CD14-positive monocyte (primary cell): ENCODE results near the gene OSBPL10. TPM values are rescaled to one million over a fixed set of nuclear protein-coding genes. Genes with fewer than 3 reads are reported as not detected.

ENCODE experiments used
- DNase-seq, 3 donors: peaks; one replicate each; pipeline ENCODE4 v3.0.0-alpha.2; 2011 to 2022
- H2AFZ ChIP-seq: 2 replicates; pipeline ENCODE4 v1.6.0; 2012; ENCODE audit warnings: mild to moderate bottlenecking, low read depth, low read length, inconsistent platforms; ENCODE audit not compliant: insufficient read depth, poor library complexity, severe bottlenecking
- H3K27ac ChIP-seq, 2 donors: 1 replicate in 1 of 2; 2 replicates in 1 of 2; pipeline ENCODE4 v1.5.1; 2012 to 2013; ENCODE audit warnings: low read length in 2 of 2, control low read depth in 1 of 2, inconsistent platforms in 1 of 2, low read depth in 1 of 2, mild to moderate bottlenecking in 1 of 2
- H3K27me3 ChIP-seq, 2 donors: one replicate each; pipeline versions ENCODE4 v1.6.0 to v1.6.1; 2011 to 2013; ENCODE audit warnings: low read length in 2 of 2; ENCODE audit not compliant: control insufficient read depth in 2 of 2, insufficient read depth in 2 of 2
- H3K36me3 ChIP-seq, 2 donors: replicated peaks in 1 of 2; 1 replicate in 1 of 2; 2 replicates in 1 of 2; pipeline versions ENCODE4 v1.5.1 to v1.6.1; 2012 to 2013; ENCODE audit warnings: low read length in 2 of 2, control low read depth in 1 of 2, inconsistent platforms in 1 of 2, mild to moderate bottlenecking in 1 of 2; ENCODE audit not compliant: insufficient read depth in 2 of 2, control insufficient read depth in 1 of 2
- H3K4me1 ChIP-seq, 2 donors: 1 replicate in 1 of 2; 2 replicates in 1 of 2; pipeline versions ENCODE4 v1.5.1 to v1.6.1; 2012 to 2013; ENCODE audit warnings: low read length in 2 of 2, control low read depth in 1 of 2, inconsistent platforms in 1 of 2, mild to moderate bottlenecking in 1 of 2, moderate library complexity in 1 of 2; ENCODE audit not compliant: insufficient read depth in 2 of 2, control insufficient read depth in 1 of 2
- H3K4me2 ChIP-seq: replicated peaks from 2 replicates; pipeline ENCODE3; 2012; ENCODE audit warnings: low read length, moderate library complexity, mild to moderate bottlenecking; ENCODE audit not compliant: poor library complexity, severe bottlenecking; ENCODE audit errors: extremely low read depth
- H3K4me3 ChIP-seq, 3 experiments: fragments of 200-600 bp in 1 of 3; sonication (generic) in 1 of 3; replicated peaks in 1 of 3; 1 replicate in 2 of 3; 2 replicates in 1 of 3; pipeline ENCODE4 v1.5.1; 2011 to 2013; ENCODE audit warnings: low read length in 3 of 3, mild to moderate bottlenecking in 3 of 3, control low read depth in 2 of 3, low read depth in 2 of 3, inconsistent platforms in 1 of 3, moderate library complexity in 1 of 3
- H3K79me2 ChIP-seq: 2 replicates; pipeline ENCODE4 v1.6.0; 2012; ENCODE audit warnings: mild to moderate bottlenecking, control low read depth, inconsistent platforms, low read length, moderate library complexity; ENCODE audit not compliant: insufficient read depth
- H3K9ac ChIP-seq: 2 replicates; pipeline ENCODE4 v1.6.0; 2017; ENCODE audit warnings: low read length, mild to moderate bottlenecking; ENCODE audit not compliant: insufficient read depth, poor library complexity, severe bottlenecking
- H3K9me3 ChIP-seq, 2 donors: replicated peaks in 1 of 2; 1 replicate in 1 of 2; 2 replicates in 1 of 2; pipeline versions ENCODE4 v1.5.1 to v1.6.1; 2012 to 2013; ENCODE audit warnings: low read length in 2 of 2, control low read depth in 1 of 2; ENCODE audit not compliant: control insufficient read depth in 1 of 2, insufficient read depth in 1 of 2
- H4K20me1 ChIP-seq: 2 replicates; pipeline ENCODE4 v1.6.0; 2012; ENCODE audit warnings: mild to moderate bottlenecking, low read length, control low read depth, moderate library complexity; ENCODE audit not compliant: insufficient read depth
- H3K27ac Mint-ChIP-seq, 7 donors: one replicate each; pipeline ENCODE4 v1.8.0; 2020; ENCODE audit warnings: mild to moderate bottlenecking in 7 of 7, mixed read lengths in 7 of 7, moderate library complexity in 6 of 7, inconsistent platforms in 2 of 7
- H3K27me3 Mint-ChIP-seq, 3 donors: one replicate each; pipeline ENCODE4 v1.8.0; 2021 to 2022; ENCODE audit warnings: low read depth in 3 of 3, mild to moderate bottlenecking in 3 of 3, mixed read lengths in 3 of 3, moderate library complexity in 3 of 3, inconsistent platforms in 1 of 3
- H3K36me3 Mint-ChIP-seq, 2 donors: one replicate each; pipeline ENCODE4 v1.8.0; 2020; ENCODE audit warnings: mixed read lengths in 2 of 2, inconsistent platforms in 1 of 2, mild to moderate bottlenecking in 1 of 2
- H3K4me1 Mint-ChIP-seq: one replicate; pipeline ENCODE4 v1.8.0; 2020; ENCODE audit warnings: mild to moderate bottlenecking, mixed read lengths
- H3K4me3 Mint-ChIP-seq, 2 donors: one replicate each; pipeline ENCODE4 v1.8.0; 2020; ENCODE audit warnings: mild to moderate bottlenecking in 2 of 2, mixed read lengths in 2 of 2, moderate library complexity in 1 of 2
- H3K9me3 Mint-ChIP-seq, 7 donors: one replicate each; pipeline ENCODE4 v1.8.0; 2020 to 2022; ENCODE audit warnings: mixed read lengths in 7 of 7, mild to moderate bottlenecking in 6 of 7, moderate library complexity in 6 of 7, inconsistent platforms in 2 of 7
- CTCF ChIP-seq: fragments of 200-600 bp; IDR thresholded peaks from one replicate; pipeline ENCODE4 v1.8.0; 2022; ENCODE audit warnings: antibody characterized with exemption, mild to moderate bottlenecking
- WGBS: methylation state at CpG from one replicate; pipeline ENCODE4 v1.1.5; 2013; ENCODE audit warnings: missing lambda C conversion rate; ENCODE audit not compliant: insufficient coverage; 5-methylcytosine and 5-hydroxymethylcytosine counted together
- intact Hi-C, 2 donors: fragments of 100-400 bp; cut with micrococcal nuclease; formaldehyde crosslinking; loops; one replicate each; pipeline versions ENCODE4 v1.15.0 to v1.15.1; 2023
- polyA plus RNA-seq, 3 donors: library from polyadenylated mRNA; depleted of rRNA in 1 of 3; unstranded in 2 of 3; stranded (reverse) in 1 of 3; fragments of 300-500 nt in 2 of 3; fragments of >200 nt in 1 of 3; fragmentation: Illumina TruSeq in 2 of 3; gene quantifications; 1 replicate in 2 of 3; 2 replicates in 1 of 3; pipeline ENCODE4 v1.2.3, GENCODE V29; 2012 to 2021

The OSBPL10 gene
- polyA plus RNA-seq, 3 donors: 0.03 TPM; not detected in 2

GRCh38 chr3:31909455-31909854, 71.6 kb downstream of the OSBPL10 start:
- 84% methylated on average over 6 of the region's 7 CpGs for WGBS
- Mint-ChIP-seq H3K4me3 (no peak overlapping the region), H3K36me3 (no peaks in the 10 kb centered on the region), H3K9me3 (peaks cover 0 to 3% (median 2%) of the 10 kb centered on the region in 7 donors), H3K27ac (no peak overlapping the region), H3K27me3 (peaks cover 0 to 4% (median 2%) of the 10 kb centered on the region in 3 donors), H3K4me1 (no peaks in the 10 kb centered on the region)
- DNase-seq: no peak
- Histone ChIP-seq H3K4me3 (no peak overlapping the region), H3K79me2 (no peaks in the 10 kb centered on the region), H3K27ac (no peak overlapping the region), H3K36me3 (no peaks in the 10 kb centered on the region), H3K9me3 (no peaks in the 10 kb centered on the region), H3K27me3 (no peaks in the 10 kb centered on the region), H3K4me1 (no peaks in the 10 kb centered on the region), H3K9ac (no peak overlapping the region), H2AFZ (no peak overlapping the region), H3K4me2 (no peak overlapping the region), H4K20me1 (no peaks in the 10 kb centered on the region)
- intact Hi-C loops: no loop called here
- no peak for TF ChIP-seq CTCF

GRCh38 chr3:31908391-31909097, 72.5 kb downstream of the OSBPL10 start:
- Histone ChIP-seq H3K9me3 (no peaks in the 10 kb centered on the region), H3K4me1 (no peaks in the 10 kb centered on the region)

More at GRCh38 chr3:31908391-31909097, 72.5 kb downstream of the OSBPL10 start:
- Mint-ChIP-seq H3K27ac (no peak overlapping the region), H3K36me3 (no peaks in the 10 kb centered on the region), H3K4me1 (no peaks in the 10 kb centered on the region), H3K9me3 (peaks cover 0 to 3% (median 2%) of the 10 kb centered on the region in 7 donors), H3K4me3 (no peak overlapping the region), H3K27me3 (peaks cover 0 to 2% (median 2%) of the 10 kb centered on the region in 3 donors)
- no peaks in the 10 kb centered on the region for H4K20me1 ChIP-seq
- H3K79me2 ChIP-seq: no peaks in the 10 kb centered on the region
- H3K9ac ChIP-seq: no peak overlapping the region
- H3K27ac ChIP-seq: no peak overlapping the region
- DNase-seq: no peak
- H3K4me3 ChIP-seq: no peak overlapping the region
- intact Hi-C loops: no loop called here
- no peak for TF ChIP-seq CTCF
- H2AFZ ChIP-seq: no peak overlapping the region
- H3K27me3 ChIP-seq: no peaks in the 10 kb centered on the region
- H3K4me2 ChIP-seq: no peak overlapping the region
- WGBS: 100% methylated on average over 1 of the region's 5 CpGs
- no peaks in the 10 kb centered on the region for H3K36me3 ChIP-seq
